ENCODE results near the gene SMIM30.

GRCh38 chr7:113086431-113086888 lies 31.9 kb downstream of the SMIM30 start, which contains the start of gene GPR85:
- no peak for TF ChIP-seq CTCF (IDR thresholded peaks at IDR 0.05 in 8 of 11, conservative IDR thresholded peaks at IDR 0.05 in 3 of 11)
- TF ChIP-seq POLR2A (IDR thresholded peaks at IDR 0.05), result peak in 1 of 3 donors; percentile 39
- TF ChIP-seq POLR2AphosphoS5 (IDR thresholded peaks at IDR 0.05), result peak; percentile 63 to 80 (median 72)

Measured in spleen (tissue), 7 donors.